ENCODE data around the gene TEX35.

DNA sequence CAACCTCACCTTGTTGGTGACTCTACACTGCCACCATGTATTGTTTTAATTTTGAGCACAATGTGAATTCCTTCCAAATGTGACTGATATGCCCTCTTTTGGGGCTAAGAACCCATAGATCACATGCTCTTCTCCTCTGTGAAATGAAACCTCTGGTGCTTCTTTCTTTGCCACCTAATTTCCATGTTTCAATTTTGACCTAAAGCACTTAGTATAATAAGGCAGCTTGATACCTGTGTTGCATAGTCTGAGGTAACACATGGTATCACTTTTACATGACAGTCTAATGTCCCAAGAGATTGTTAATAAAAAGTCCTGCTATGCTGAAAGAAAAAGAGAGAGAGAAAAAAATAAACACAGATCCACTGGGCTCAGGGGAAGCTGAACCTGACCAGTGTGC is 40.4 kb upstream of the TEX35 start:
- TF ChIP-seq EP300 (IDR thresholded peaks at IDR 0.05) (no peak), POLR2A (IDR thresholded peaks at IDR 0.05) (no peak), POLR2AphosphoS5 (IDR thresholded peaks at IDR 0.05) (no peak)
- TF ChIP-seq, protein P1, sequence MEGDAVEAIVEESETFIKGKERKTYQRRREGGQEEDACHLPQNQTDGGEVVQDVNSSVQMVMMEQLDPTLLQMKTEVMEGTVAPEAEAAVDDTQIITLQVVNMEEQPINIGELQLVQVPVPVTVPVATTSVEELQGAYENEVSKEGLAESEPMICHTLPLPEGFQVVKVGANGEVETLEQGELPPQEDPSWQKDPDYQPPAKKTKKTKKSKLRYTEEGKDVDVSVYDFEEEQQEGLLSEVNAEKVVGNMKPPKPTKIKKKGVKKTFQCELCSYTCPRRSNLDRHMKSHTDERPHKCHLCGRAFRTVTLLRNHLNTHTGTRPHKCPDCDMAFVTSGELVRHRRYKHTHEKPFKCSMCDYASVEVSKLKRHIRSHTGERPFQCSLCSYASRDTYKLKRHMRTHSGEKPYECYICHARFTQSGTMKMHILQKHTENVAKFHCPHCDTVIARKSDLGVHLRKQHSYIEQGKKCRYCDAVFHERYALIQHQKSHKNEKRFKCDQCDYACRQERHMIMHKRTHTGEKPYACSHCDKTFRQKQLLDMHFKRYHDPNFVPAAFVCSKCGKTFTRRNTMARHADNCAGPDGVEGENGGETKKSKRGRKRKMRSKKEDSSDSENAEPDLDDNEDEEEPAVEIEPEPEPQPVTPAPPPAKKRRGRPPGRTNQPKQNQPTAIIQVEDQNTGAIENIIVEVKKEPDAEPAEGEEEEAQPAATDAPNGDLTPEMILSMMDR (IDR thresholded peaks at IDR 0.05): no peak

Data from stomach (tissue), 4 donors.